Gastrocnemius medialis (tissue), 4 donors: ENCODE results near the gene CAPG. TPM values are rescaled to one million over a fixed set of nuclear protein-coding genes. Genes with fewer than 3 reads are reported as not detected.

Experiments
- ATAC-seq, 2 donors: fragments of 150-250 bp; one replicate each; pipeline ENCODE4 v1.9.1; 2016
- DNase-seq, 2 donors: peaks; one replicate each; pipeline ENCODE4 v3.0.0-alpha.2; 2019
- H3K27ac ChIP-seq, 4 donors: fragments of 200-600 bp; sonication (generic); 1 replicate in 1 of 4; 2 replicates in 3 of 4; pipeline ENCODE4 v1.5.1; 2016 to 2018; ENCODE audit warnings: mild to moderate bottlenecking in 2 of 4, moderate library complexity in 1 of 4
- H3K27me3 ChIP-seq, 3 donors: fragments of 200-600 bp; sonication (generic) in 2 of 3; 1 replicate in 1 of 3; 2 replicates in 2 of 3; pipeline versions ENCODE4 v1.5.1 to v1.6.0; 2016 to 2019; ENCODE audit warnings: mild to moderate bottlenecking in 1 of 3, moderate library complexity in 1 of 3
- H3K36me3 ChIP-seq, 2 donors: fragments of 200-600 bp; sonication (generic) in 1 of 2; one replicate each; pipeline ENCODE4 v1.5.1; 2017 to 2018
- H3K4me1 ChIP-seq, 2 donors: fragments of 200-600 bp; sonication (generic) in 1 of 2; one replicate each; pipeline ENCODE4 v1.5.1; 2016 to 2017; ENCODE audit warnings: mild to moderate bottlenecking in 2 of 2
- H3K4me3 ChIP-seq, 4 donors: fragments of 200-600 bp; sonication (generic) in 3 of 4; 1 replicate in 1 of 4; 2 replicates in 3 of 4; pipeline ENCODE4 v1.5.1; 2016 to 2019; ENCODE audit warnings: mild to moderate bottlenecking in 2 of 4
- H3K9me3 ChIP-seq, 3 donors: fragments of 200-600 bp; sonication (generic) in 2 of 3; 1 replicate in 1 of 3; 2 replicates in 2 of 3; pipeline ENCODE4 v1.5.1; 2016 to 2019
- CTCF ChIP-seq, 5 experiments: fragments of 450-650 bp in 3 of 5; fragments of 200-600 bp in 2 of 5; sonication (generic) in 2 of 5; IDR thresholded peaks in 4 of 5; conservative IDR thresholded peaks in 1 of 5; 1 replicate in 4 of 5; 2 replicates in 1 of 5; pipeline ENCODE4 v1.5.1; 2016 to 2019; ENCODE audit warnings: antibody characterized with exemption in 5 of 5, mild to moderate bottlenecking in 3 of 5, moderate library complexity in 3 of 5
- POLR2A ChIP-seq, 2 donors: fragments of 450-650 bp; IDR thresholded peaks; one replicate each; pipeline ENCODE4 v1.6.1; 2017; ENCODE audit warnings: antibody characterized with exemption in 2 of 2, mild to moderate bottlenecking in 2 of 2, moderate library complexity in 2 of 2
- in situ Hi-C, 4 donors: fragments of 200-750 bp; cut with MboI; loops; one replicate each; pipeline versions ENCODE4 v1.15.0 to v1.8.0; 2017; ENCODE audit warnings: low sequenced_read_pairs in 4 of 4
- intact Hi-C: fragments of 100-400 bp; cut with DNase I; formaldehyde crosslinking; loops from one replicate; pipeline ENCODE4 v1.15.1; 2023; ENCODE audit warnings: low total_unique reads
- total RNA-seq, 4 donors: library from RNA; depleted of rRNA; stranded (reverse); fragments of >200 nt; gene quantifications; one replicate each; pipeline versions ENCODE4 v1.1.0 to v1.2.3, GENCODE V29; 2016

The CAPG gene
- total RNA-seq, 4 donors from 2014 or later: 15.9 to 35.6 (median 23.1) TPM

DNA sequence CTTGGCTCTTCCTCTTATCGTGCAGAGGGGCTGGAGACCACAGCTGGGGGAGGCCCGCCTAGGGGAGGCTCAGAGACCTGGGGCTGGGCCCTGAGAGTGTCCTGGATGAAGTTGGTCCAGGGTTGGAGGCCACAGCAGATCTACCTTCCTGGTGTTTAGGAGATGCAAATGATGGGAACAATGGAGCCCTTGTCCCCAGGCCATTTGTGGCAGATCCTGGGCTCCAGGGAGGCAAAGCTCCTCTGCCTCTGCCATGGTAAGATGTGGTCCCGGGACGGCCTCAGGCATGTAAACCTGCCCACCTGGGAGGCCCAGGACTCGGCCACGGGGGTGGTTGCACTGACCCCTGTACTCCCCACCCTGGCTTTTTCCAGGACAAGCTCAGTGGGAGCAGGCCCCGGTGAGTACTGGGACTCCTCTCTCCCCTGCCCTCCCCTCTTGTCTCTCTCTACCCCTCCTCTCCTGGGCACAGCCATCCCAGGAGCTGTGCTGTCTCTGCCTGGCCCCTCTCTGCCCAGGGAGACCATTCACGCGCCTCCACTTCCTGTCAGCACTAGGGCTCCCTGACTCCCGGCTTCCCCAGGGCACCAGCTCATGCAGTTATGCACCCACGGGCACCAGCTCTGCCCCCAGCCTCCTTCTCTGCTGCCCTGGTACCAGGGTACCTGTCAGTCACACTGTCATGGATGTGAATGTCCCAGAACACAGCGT lies 19.2 kb upstream of the CAPG start:
- TF ChIP-seq CTCF (IDR thresholded peaks at IDR 0.05 in 4 of 5, conservative IDR thresholded peaks at IDR 0.05 in 1 of 5) (no peak), POLR2A (IDR thresholded peaks at IDR 0.05) (no peak)
- Histone ChIP-seq H3K27me3 (no peaks in the 10 kb centered on the region), H3K36me3 (no peaks in the 10 kb centered on the region), H3K4me3 (no peak overlapping the region), H3K9me3 (no peaks in the 10 kb centered on the region), H3K4me1 (peaks cover 16 to 19% of the 10 kb centered on the region in 2 donors), H3K27ac (no peak overlapping the region)
- ATAC-seq (no peak), DNase-seq (no peak)
- intact Hi-C loops: no loop called here
- in situ Hi-C loops: no loop called here

GRCh38 chr2:85428343-85428881 lies 18.2 kb upstream of the CAPG start:
- H3K36me3 ChIP-seq: no peaks in the 10 kb centered on the region
- no peaks in the 10 kb centered on the region for H3K27me3 ChIP-seq
- H3K4me3 ChIP-seq: no peak overlapping the region
- ATAC-seq (no peak), DNase-seq (no peak)
- no peak for TF ChIP-seq CTCF (IDR thresholded peaks at IDR 0.05 in 4 of 5, conservative IDR thresholded peaks at IDR 0.05 in 1 of 5)
- TF ChIP-seq POLR2A (IDR thresholded peaks at IDR 0.05): no peak
- intact Hi-C loops (no loop called here), in situ Hi-C loops (no loop called here)
- no peak overlapping the region for H3K27ac ChIP-seq
- no peaks in the 10 kb centered on the region for H3K9me3 ChIP-seq
- peaks cover 9 to 13% of the 10 kb centered on the region in 2 donors for H3K4me1 ChIP-seq

DNA sequence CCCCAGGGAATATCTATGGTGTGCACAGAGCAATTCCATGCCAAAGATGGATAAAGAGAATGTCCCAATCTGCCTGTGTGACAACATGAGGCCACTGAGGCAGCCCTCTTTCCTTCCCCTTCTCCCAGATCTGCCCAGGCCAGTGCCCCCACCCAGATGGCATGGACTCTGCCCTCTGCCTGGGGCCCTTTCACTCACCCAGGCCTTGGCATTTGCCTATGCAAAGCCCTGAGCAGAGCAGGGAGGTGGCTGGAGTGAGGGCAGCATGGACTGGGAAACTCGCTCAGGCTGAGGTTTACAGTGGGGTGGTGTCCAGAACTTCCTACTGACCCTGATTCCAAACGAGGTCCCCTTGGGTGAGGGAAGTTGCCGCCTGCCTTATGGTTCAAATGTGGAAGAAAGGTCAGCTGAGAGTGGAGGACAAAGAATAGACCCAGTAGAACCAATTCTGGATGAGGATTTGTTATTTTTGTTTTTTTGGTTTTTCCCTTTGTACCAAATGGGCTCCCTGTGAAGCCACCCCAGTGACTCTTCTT lies 17.2 kb upstream of the CAPG start:
- no peak overlapping the region for H3K4me3 ChIP-seq
- ATAC-seq (no peak), DNase-seq (no peak)
- in situ Hi-C loops: no loop called here
- TF ChIP-seq POLR2A (IDR thresholded peaks at IDR 0.05) (no peak), CTCF (IDR thresholded peaks at IDR 0.05 in 4 of 5, conservative IDR thresholded peaks at IDR 0.05 in 1 of 5) (no peak)
- intact Hi-C loops: no loop called here
- no peak overlapping the region for H3K27ac ChIP-seq
- peaks cover 0 to 3% of the 10 kb centered on the region in 2 donors for H3K4me1 ChIP-seq
- H3K27me3 ChIP-seq: no peaks in the 10 kb centered on the region
- no peaks in the 10 kb centered on the region for H3K36me3 ChIP-seq
- H3K9me3 ChIP-seq: no peaks in the 10 kb centered on the region

DNA sequence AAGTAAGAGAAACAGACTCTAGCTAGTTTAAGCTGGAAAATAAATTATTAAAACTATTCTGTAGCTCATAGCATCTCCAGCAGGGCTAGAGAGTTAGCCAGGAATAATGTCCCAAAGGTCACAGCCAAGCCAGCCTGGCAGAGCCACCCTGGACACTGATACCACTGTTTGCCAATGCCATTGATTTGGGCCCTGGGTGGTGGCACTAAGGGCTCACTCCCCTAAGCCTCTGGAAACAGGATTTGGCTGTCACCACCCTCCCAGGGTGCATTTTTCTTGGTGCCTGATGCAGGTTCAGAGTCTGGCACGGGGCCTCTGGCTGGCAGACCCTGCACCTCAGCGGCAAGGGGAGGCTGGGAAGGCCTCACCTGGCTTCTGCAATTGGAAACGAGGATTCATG lies 15.4 kb upstream of the CAPG start:
- Histone ChIP-seq H3K27ac (no peak overlapping the region), H3K4me1 (peaks cover 0 to 4% of the 10 kb centered on the region in 2 donors), H3K9me3 (no peaks in the 10 kb centered on the region), H3K4me3 (no peak overlapping the region), H3K36me3 (no peaks in the 10 kb centered on the region), H3K27me3 (no peaks in the 10 kb centered on the region)
- intact Hi-C loops (no loop called here), in situ Hi-C loops (no loop called here)
- TF ChIP-seq CTCF (IDR thresholded peaks at IDR 0.05 in 4 of 5, conservative IDR thresholded peaks at IDR 0.05 in 1 of 5) (no peak), POLR2A (IDR thresholded peaks at IDR 0.05) (no peak)
- DNase-seq (no peak), ATAC-seq (no peak)
